Neuron (in vitro differentiated cells): Measurements from ENCODE around the gene RNASE11.

Experiments used
- H2AFZ ChIP-seq: one replicate; pipeline ENCODE4 v1.6.1; 2013; ENCODE audit warnings: low read depth, mild to moderate bottlenecking, inconsistent platforms, low read length, moderate library complexity
- H3K27me3 ChIP-seq: one replicate; pipeline ENCODE4 v1.6.1; 2013; ENCODE audit warnings: low read length; ENCODE audit not compliant: insufficient read depth
- H3K36me3 ChIP-seq: one replicate; pipeline ENCODE4 v1.6.1; 2013; ENCODE audit warnings: low read length; ENCODE audit not compliant: insufficient read depth
- H3K4me1 ChIP-seq: one replicate; pipeline ENCODE4 v1.6.1; 2013; ENCODE audit warnings: low read length; ENCODE audit not compliant: insufficient read depth
- H3K4me3 ChIP-seq: 2 replicates; pipeline ENCODE4 v1.5.1; 2013; ENCODE audit warnings: mild to moderate bottlenecking, low read length, moderate library complexity
- H3K9me3 ChIP-seq: one replicate; pipeline ENCODE4 v1.6.1; 2013; ENCODE audit warnings: low read length

The RNASE11 gene

GRCh38 chr14:20559461-20559904 is 28.3 kb downstream of the RNASE11 start:
- no peaks in the 10 kb centered on the region for H3K9me3 ChIP-seq
- H3K36me3 ChIP-seq: no peaks in the 10 kb centered on the region
- peaks cover 3% of the 10 kb centered on the region for H3K27me3 ChIP-seq
- no peak overlapping the region for H2AFZ ChIP-seq
- H3K4me1 ChIP-seq: no peaks in the 10 kb centered on the region
- H3K4me3 ChIP-seq: no peak overlapping the region

GRCh38 chr14:20557212-20557542 is 30.6 kb downstream of the RNASE11 start:
- Histone ChIP-seq H3K4me1 (no peaks in the 10 kb centered on the region), H3K4me3 (no peak overlapping the region), H3K36me3 (no peaks in the 10 kb centered on the region), H2AFZ (no peak overlapping the region), H3K27me3 (peaks cover 3% of the 10 kb centered on the region), H3K9me3 (no peaks in the 10 kb centered on the region)

GRCh38 chr14:20556500-20557211 is 31.1 kb downstream of the RNASE11 start:
- peaks cover 3% of the 10 kb centered on the region for H3K27me3 ChIP-seq
- no peak overlapping the region for H2AFZ ChIP-seq
- no peaks in the 10 kb centered on the region for H3K36me3 ChIP-seq
- H3K4me3 ChIP-seq: no peak overlapping the region
- no peaks in the 10 kb centered on the region for H3K4me1 ChIP-seq
- no peaks in the 10 kb centered on the region for H3K9me3 ChIP-seq

- H3K9me3 ChIP-seq: no peaks in the 10 kb centered on the region
- H3K36me3 ChIP-seq: no peaks in the 10 kb centered on the region
- no peak overlapping the region for H2AFZ ChIP-seq
- H3K4me3 ChIP-seq: no peak overlapping the region
- H3K4me1 ChIP-seq: no peaks in the 10 kb centered on the region
- peaks cover 3% of the 10 kb centered on the region for H3K27me3 ChIP-seq
Observed at GRCh38 chr14:20555845-20556244, 32.0 kb downstream of the RNASE11 start.

- Histone ChIP-seq H3K9me3 (no peaks in the 10 kb centered on the region), H3K36me3 (no peaks in the 10 kb centered on the region), H3K4me3 (no peak overlapping the region), H3K27me3 (peaks cover 3% of the 10 kb centered on the region), H2AFZ (no peak overlapping the region), H3K4me1 (no peaks in the 10 kb centered on the region)
Observed at GRCh38 chr14:20553024-20553423, 34.8 kb downstream of the RNASE11 start.

GRCh38 chr14:20551606-20552005 is 36.2 kb downstream of the RNASE11 start:
- H3K36me3 ChIP-seq: no peaks in the 10 kb centered on the region
- H3K4me3 ChIP-seq: no peak overlapping the region
- no peaks in the 10 kb centered on the region for H3K9me3 ChIP-seq
- no peaks in the 10 kb centered on the region for H3K4me1 ChIP-seq
- H2AFZ ChIP-seq: no peak overlapping the region
- peaks cover 3% of the 10 kb centered on the region for H3K27me3 ChIP-seq

GRCh38 chr14:20550926-20551325 is 36.9 kb downstream of the RNASE11 start:
- no peaks in the 10 kb centered on the region for H3K36me3 ChIP-seq
- H2AFZ ChIP-seq: no peak overlapping the region
- no peaks in the 10 kb centered on the region for H3K9me3 ChIP-seq
- peaks cover under 1% of the 10 kb centered on the region for H3K27me3 ChIP-seq
- no peak overlapping the region for H3K4me3 ChIP-seq
- no peaks in the 10 kb centered on the region for H3K4me1 ChIP-seq

GRCh38 chr14:20548414-20549158 is 39.2 kb downstream of the RNASE11 start:
- Histone ChIP-seq H3K4me1 (no peaks in the 10 kb centered on the region), H2AFZ (no peak overlapping the region), H3K36me3 (no peaks in the 10 kb centered on the region), H3K9me3 (no peaks in the 10 kb centered on the region), H3K27me3 (no peaks in the 10 kb centered on the region), H3K4me3 (no peak overlapping the region)

GRCh38 chr14:20546877-20547276 is 40.9 kb downstream of the RNASE11 start:
- Histone ChIP-seq H3K27me3 (no peaks in the 10 kb centered on the region), H3K4me3 (no peak overlapping the region), H3K4me1 (no peaks in the 10 kb centered on the region), H3K9me3 (no peaks in the 10 kb centered on the region), H3K36me3 (no peaks in the 10 kb centered on the region), H2AFZ (no peak overlapping the region)

GRCh38 chr14:20539906-20540305 is 47.9 kb downstream of the RNASE11 start:
- no peaks in the 10 kb centered on the region for H3K36me3 ChIP-seq

More at GRCh38 chr14:20539906-20540305, 47.9 kb downstream of the RNASE11 start:
- Histone ChIP-seq H3K4me1 (no peaks in the 10 kb centered on the region), H3K4me3 (no peak overlapping the region), H2AFZ (no peak overlapping the region), H3K27me3 (no peaks in the 10 kb centered on the region), H3K9me3 (no peaks in the 10 kb centered on the region)
